Mesodermal cell (in vitro differentiated cells): ENCODE measurements around the gene SH3GLB1.

Experiments
- H3K27ac ChIP-seq: 2 replicates; pipeline ENCODE4 v1.7.0; 2013; ENCODE audit warnings: mild to moderate bottlenecking, low read depth, low read length, moderate library complexity; ENCODE audit not compliant: severe bottlenecking
- H3K36me3 ChIP-seq: 2 replicates; pipeline ENCODE4 v1.7.1; 2013; ENCODE audit warnings: mild to moderate bottlenecking, low read length, moderate library complexity; ENCODE audit not compliant: control insufficient read depth, insufficient read depth
- H3K4me1 ChIP-seq: one replicate; pipeline ENCODE4 v1.7.1; 2013; ENCODE audit warnings: mild to moderate bottlenecking, low read length; ENCODE audit not compliant: insufficient read depth, control insufficient read depth, poor library complexity, severe bottlenecking
- H3K4me3 ChIP-seq: 2 replicates; pipeline ENCODE4 v1.7.0; 2013; ENCODE audit warnings: low read length, control low read depth, mild to moderate bottlenecking; ENCODE audit not compliant: insufficient read depth, poor library complexity, severe bottlenecking; ENCODE audit errors: extremely low read depth
- H3K9me3 ChIP-seq: 2 replicates; pipeline ENCODE4 v1.7.1; 2013; ENCODE audit warnings: mild to moderate bottlenecking, low read length, moderate library complexity; ENCODE audit not compliant: control insufficient read depth
- WGBS, 2 experiments: methylation state at CpG; one replicate each; pipeline ENCODE4 v1.1.5; 2013; ENCODE audit warnings: missing lambda C conversion rate in 2 of 2; ENCODE audit not compliant: insufficient coverage in 2 of 2; 5-methylcytosine and 5-hydroxymethylcytosine counted together

Gene SH3GLB1

DNA sequence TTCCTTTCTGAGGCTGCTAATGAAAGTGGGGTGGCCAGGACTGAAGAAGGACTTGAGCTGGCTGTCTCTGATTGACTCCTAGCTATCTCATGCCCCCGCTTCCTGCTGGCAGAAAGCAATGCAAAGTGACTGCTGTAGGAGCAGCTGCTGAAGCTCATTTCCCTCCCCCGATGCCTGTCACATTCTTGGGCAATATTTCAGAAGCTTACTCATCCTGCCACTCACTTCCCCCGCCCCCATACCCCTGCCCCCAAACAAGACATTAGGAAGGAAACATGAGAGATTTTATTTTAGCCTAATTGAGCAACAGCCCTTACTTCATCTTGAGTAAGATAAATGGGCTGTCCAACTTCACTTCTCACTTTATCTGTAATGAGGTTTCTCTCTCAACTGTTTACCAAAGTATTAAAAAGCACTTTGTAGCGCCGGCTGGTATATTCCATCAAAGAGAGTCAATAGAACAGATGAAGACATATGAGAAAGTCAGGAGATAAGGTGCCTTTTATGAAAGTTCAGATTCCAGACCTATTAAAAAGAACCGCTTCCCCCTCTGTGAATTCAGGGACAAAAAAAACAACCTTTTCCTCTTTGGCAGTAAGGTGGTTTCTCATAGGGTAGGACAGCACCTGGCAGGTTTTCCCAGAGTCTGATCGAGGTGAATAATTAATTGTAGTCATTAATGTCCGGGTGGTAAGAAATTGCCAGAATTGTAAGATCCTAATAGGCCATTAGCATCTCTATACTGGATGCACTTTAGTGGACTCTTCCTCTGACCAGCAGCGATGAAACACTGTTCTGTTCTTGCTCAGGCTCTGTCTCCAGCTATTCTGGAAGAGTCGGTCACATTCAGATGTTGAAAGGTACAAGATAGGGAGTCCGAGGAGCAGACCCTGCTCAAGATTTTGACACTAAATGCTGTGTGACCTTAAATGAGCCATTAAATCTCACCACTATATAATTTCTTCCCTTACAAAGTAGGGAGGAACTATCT lies 70.2 kb downstream of the SH3GLB1 start:
- Histone ChIP-seq H3K36me3 (no peaks in the 10 kb centered on the region), H3K4me3 (no peak overlapping the region), H3K4me1 (peaks cover 46% of the 10 kb centered on the region), H3K27ac (peak overlapping the region; percentile 94), H3K9me3 (no peaks in the 10 kb centered on the region)
- WGBS, 2 experiments: 36 to 70% methylated on average over 2 to 7 of the region's 11 CpGs

DNA sequence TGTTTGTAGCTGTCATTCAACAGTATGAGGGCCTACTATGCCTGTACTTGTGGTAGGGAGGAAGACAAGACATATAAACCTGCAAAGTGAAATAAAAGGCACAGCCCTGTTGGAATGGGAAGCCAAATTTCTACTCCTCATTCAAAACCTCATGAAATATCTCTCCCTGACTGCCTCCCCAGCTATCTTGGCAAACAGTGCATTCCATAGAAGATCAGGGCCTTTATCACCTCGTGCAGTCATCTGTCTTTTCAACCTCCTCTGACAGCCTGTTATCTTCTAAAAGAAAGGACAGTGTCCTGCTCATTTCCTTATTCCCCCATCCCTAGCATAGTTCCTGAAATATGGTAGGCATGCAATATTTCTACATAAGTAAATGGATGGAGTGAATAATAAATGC lies 71.0 kb downstream of the SH3GLB1 start:
- Histone ChIP-seq H3K4me3 (no peak overlapping the region), H3K4me1 (peaks cover 46% of the 10 kb centered on the region), H3K36me3 (no peaks in the 10 kb centered on the region), H3K9me3 (no peaks in the 10 kb centered on the region), H3K27ac (peak overlapping the region; percentile 94)
- 0 to 25% methylated on average over 1 of the region's 1 CpG for WGBS, 2 experiments

DNA sequence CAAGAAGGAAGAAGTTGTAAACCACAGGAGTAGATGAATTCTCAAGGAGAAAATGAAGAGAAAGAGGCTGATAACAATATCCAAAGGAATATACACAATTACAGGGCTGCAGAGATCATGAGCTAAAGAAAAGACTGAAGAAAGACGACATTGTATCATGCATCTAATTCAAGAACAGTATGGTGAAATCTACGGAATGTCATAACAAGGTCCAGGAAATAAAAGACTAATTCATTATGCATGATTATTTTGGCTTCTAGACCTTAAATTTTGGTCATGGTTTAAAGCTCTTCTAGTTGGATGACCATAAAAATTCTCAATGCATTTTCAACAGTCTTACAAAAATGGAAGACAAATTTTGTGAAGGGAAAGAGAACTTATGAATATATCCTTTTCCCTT lies 71.7 kb downstream of the SH3GLB1 start:
- 83 to 100% methylated on average over 1 of the region's 2 CpGs for WGBS, 2 experiments
- H3K9me3 ChIP-seq: no peaks in the 10 kb centered on the region
- no peak overlapping the region for H3K4me3 ChIP-seq
- H3K4me1 ChIP-seq: peaks cover 46% of the 10 kb centered on the region
- no peaks in the 10 kb centered on the region for H3K36me3 ChIP-seq
- peak overlapping the region; percentile 94 for H3K27ac ChIP-seq

DNA sequence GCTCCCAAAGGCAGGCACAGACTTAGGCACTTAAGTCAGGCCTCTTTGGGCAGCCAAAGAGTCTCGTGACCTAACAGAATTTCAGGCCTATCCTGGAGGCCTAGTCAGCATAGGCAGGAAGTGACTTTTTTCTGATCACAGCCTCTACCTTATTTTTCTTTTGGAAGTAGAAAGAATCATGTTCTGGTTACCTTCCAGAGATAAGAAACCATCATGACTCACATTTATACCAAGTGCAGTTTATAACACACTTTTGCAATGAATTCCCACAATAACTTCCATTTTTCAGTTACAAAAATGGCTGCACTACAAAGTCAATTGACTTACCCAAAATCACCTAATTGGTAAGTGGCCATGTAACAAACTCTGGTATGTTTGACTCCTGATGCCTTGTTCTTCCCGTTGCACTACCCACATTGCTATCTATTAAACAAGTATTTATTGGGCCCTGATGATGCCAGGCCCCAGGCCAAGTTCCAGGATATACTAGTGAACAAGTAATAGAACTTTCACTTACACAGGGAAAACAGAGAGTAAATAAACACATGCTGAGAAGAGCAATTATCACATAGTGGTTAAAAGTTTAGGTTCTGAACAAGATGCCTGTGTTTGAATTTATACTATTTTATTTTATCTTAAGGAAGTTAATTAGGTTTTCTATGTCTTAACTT lies 74.3 kb downstream of the SH3GLB1 start:
- no peak overlapping the region for H3K4me3 ChIP-seq
- 83 to 100% methylated on average over 1 of the region's 2 CpGs for WGBS, 2 experiments
- peak overlapping the region; percentile 13 for H3K27ac ChIP-seq
- peaks cover 33% of the 10 kb centered on the region for H3K4me1 ChIP-seq
- no peaks in the 10 kb centered on the region for H3K36me3 ChIP-seq
- H3K9me3 ChIP-seq: no peaks in the 10 kb centered on the region

DNA sequence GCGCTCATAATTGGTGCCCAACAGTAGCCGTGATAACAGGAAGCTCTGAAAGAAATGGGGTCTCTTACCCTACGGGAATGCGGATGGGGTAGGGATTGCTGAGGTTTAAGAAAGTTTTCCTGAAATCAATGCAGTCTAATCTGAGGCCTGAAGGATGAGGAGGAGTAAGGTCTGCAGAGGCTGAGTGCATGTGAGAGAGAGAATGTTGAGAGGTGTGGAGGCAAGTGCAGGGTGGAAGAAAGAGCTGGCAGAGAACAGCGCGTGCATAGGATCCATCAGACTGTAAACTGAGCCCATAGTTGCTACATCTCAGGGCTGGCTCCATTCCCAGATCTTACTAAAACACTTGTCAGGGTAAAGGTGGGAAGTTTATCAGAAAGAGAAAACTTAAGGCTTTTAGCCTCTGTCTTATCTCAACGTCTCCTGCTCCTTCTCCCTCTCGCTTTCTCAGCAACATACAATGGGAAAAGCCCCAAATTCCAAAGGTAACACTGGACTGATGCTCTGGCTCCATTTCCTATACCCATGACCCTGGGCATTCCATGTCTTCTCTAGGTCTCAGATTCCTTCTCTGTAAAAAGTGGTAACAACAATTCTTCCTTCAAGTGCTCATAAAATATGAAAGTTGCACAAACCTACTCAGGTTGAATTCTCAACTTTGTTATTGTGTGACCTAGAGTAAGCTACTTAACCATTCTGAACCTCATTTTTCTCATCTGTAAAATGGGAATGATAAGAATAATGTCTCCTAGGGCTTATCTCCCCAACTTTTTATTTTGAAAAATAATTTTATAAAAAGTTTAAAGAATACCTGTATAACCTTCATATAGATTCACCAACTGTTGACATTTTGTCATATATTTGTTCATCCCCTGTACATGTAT lies 75.2 kb downstream of the SH3GLB1 start:
- WGBS, 2 experiments: 76 to 88% methylated on average over 6 to 8 of the region's 8 CpGs
- Histone ChIP-seq H3K27ac (no peak overlapping the region), H3K9me3 (no peaks in the 10 kb centered on the region), H3K36me3 (no peaks in the 10 kb centered on the region), H3K4me1 (peaks cover 26% of the 10 kb centered on the region), H3K4me3 (no peak overlapping the region)

DNA sequence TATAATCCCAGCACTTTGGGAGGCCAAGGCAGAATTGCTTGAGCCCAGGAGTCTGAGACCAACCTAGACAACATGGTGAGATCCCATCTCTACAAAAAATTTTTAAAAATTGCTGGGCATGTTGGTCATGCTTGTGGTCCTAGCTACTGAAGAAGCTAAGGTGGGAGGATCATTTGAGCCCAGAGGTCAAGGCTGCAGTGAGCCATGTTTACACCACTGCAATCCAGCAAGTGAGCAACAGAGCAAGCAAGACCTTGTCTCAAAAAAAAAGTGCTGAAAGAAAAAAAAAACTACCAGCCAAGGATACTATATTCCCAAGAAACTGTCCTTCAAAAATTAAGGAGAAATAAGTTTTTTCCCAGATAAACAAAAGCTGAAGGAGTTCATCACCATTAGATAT lies 78.1 kb downstream of the SH3GLB1 start:
- H3K9me3 ChIP-seq: peaks cover 7% of the 10 kb centered on the region
- H3K4me1 ChIP-seq: peaks cover 8% of the 10 kb centered on the region
- no peak overlapping the region for H3K27ac ChIP-seq
- H3K36me3 ChIP-seq: no peaks in the 10 kb centered on the region
- H3K4me3 ChIP-seq: no peak overlapping the region

DNA sequence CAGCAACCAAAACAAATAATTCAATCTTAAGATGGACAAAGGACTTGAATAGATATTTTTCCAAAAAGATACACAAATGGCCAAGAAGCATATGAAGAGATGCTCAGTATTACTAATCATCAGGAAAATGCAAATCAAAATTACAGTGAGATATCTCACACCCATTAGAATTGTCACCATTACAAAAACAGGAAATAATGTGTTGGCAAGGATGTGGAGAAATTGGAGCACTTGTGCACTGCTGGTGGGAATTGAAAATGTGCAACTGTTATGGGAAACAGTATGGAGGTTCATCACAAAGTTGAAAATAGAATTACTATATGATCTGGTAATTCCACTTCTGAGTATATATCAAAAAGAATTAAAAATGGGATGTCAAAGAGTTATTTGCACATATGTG lies 83.2 kb downstream of the SH3GLB1 start:
- Histone ChIP-seq H3K9me3 (peaks cover 7% of the 10 kb centered on the region), H3K4me3 (no peak overlapping the region), H3K4me1 (peaks cover 26% of the 10 kb centered on the region), H3K36me3 (no peaks in the 10 kb centered on the region), H3K27ac (no peak overlapping the region)

DNA sequence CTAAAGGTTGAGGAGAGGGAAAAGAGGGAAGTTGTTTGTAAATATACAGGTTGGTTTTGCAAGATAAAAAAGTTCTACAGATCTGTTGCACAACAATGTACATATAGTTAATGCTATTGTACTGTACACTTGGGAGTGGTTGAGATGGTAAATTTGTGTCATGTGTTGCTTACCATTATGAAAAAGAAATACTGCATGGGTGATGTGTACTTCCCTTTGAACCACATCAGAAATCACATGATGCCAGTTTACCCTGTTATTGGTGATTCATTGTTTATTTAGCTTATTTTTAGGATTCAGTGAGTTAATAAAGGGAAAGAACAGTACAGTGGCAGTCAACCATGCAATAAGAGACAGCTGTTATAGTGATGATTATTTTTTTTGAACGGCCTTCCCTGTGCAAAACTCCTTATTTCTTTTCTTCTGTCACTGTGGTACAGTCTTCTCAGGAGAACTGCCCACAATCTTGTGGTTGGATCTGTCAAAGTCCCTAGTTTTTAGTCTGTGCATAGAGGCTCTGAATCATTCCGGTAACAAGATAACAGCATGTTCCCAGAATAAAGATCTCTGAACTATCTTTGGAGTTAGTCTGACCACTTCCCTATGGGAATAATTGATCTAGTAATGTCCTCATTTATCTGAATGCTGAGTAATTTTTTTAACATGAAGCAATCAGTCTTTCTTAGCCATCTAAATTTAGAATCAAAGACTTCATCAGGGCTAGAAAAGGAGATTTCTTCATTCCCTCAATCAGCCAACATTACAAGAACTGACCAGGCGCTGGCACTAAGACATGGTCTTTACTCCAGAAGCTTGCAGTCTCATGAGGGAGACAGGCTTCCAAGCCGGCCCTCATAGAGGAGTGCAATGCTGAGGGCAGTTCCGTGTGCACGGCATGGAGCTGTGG lies 84.2 kb downstream of the SH3GLB1 start:
- 67 to 78% methylated on average over 1 to 3 of the region's 6 CpGs for WGBS, 2 experiments
- Histone ChIP-seq H3K9me3 (peaks cover 7% of the 10 kb centered on the region), H3K36me3 (no peaks in the 10 kb centered on the region), H3K4me3 (no peak overlapping the region), H3K4me1 (peaks cover 33% of the 10 kb centered on the region), H3K27ac (peak overlapping the region; percentile 20)

DNA sequence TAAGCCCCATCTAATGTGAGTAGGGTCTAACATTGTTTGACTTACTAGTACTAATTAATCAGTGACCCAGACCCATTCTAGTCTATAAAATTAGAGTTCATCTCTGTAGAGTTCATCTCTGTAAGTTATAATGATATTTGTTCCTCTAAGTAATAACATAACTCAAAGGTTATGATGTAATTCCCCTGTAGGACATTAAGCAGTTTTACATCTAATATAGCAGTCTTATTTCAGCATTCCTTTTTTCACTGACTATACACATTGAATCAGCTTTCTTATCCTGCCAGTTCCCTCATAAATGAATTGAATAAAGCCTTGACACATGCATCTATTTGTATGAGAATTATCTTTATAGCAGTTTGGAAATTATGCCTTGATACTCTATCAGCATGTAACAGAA lies 90.9 kb downstream of the SH3GLB1 start:
- Histone ChIP-seq H3K4me1 (peaks cover 20% of the 10 kb centered on the region), H3K9me3 (no peaks in the 10 kb centered on the region), H3K27ac (no peak overlapping the region), H3K36me3 (no peaks in the 10 kb centered on the region), H3K4me3 (no peak overlapping the region)
